HCT116 (cell line): Measurements from ENCODE around the gene RHCE. TPM values are rescaled to one million over a fixed set of nuclear protein-coding genes. Genes with fewer than 3 reads are reported as not detected.

Source experiments
- ATAC-seq: fragments of 200-7000 bp; cut with Tn5 transposase; 2 replicates; pipeline ENCODE4 v1.9.1; 2020; ENCODE audit warnings: mild to moderate bottlenecking, moderate library complexity
- BruUV-seq: library from RNA; stranded (reverse); fragments of 400-500 nt; replicated peaks from 2 replicates; lab custom pipeline; 2021; lab: Mats Ljungman, UMichigan
- CTCF ChIA-PET: fragments of 300-600 bp; sonication (Branson Sonifier 250); formaldehyde crosslinking; loops from one replicate; lab custom pipeline; 2021; ENCODE audit warnings: antibody characterized with exemption; lab: Charles Lee
- POLR2A ChIA-PET: fragments of 300-600, 350-600 bp; sonication (Branson Sonifier 250); formaldehyde crosslinking; loops from one replicate; lab custom pipeline; 2021; ENCODE audit warnings: antibody characterized with exemption; lab: Charles Lee
- RAD21 ChIA-PET, 2 experiments: fragments of 300-600 bp; sonication (Branson Sonifier 250); formaldehyde crosslinking; loops; one replicate each; lab custom pipeline; 2023; ENCODE audit warnings: low total read pairs in 2 of 2; ENCODE audit not compliant: uncharacterized antibody in 2 of 2, unreplicated experiment in 2 of 2, low non-redundant PET in 1 of 2; lab: Charles Lee
- DNase-seq: peaks from one replicate; pipeline ENCODE4 v3.0.0-alpha.2; 2010; ENCODE audit warnings: low read depth, low spot score
- H2AFZ ChIP-seq: fragments of 200-600 bp; shearing (Covaris generic), sonication (generic); 2 replicates; pipeline ENCODE4 v1.6.1; 2017; ENCODE audit warnings: low read depth, mixed run types, mixed read lengths, antibody characterized with exemption, low read length; ENCODE audit not compliant: poor library complexity, severe bottlenecking
- H3K27ac ChIP-seq: 2 replicates; pipeline ENCODE4 v1.5.1; 2012; ENCODE audit warnings: low read depth, low read length
- H3K27me3 ChIP-seq: fragments of 200-600 bp; sonication (generic); 2 replicates; pipeline ENCODE4 v1.6.1; 2016; ENCODE audit warnings: mixed run types, low read length, mixed read lengths; ENCODE audit not compliant: insufficient read depth
- H3K36me3 ChIP-seq, 2 experiments: fragments of 200-500 bp in 1 of 2; fragments of 200-600 bp in 1 of 2; sonication (Bioruptor generic) in 1 of 2; sonication (generic) in 1 of 2; 2 replicates each; pipeline versions ENCODE4 v1.5.1 to v1.6.1; 2014 to 2016; ENCODE audit warnings: low read length in 2 of 2, inconsistent platforms in 1 of 2, mixed read lengths in 1 of 2, mixed run types in 1 of 2; ENCODE audit not compliant: insufficient read depth in 2 of 2, control insufficient read depth in 1 of 2
- H3K4me1 ChIP-seq, 2 experiments: fragments of 200-600 bp in 1 of 2; sonication (generic) in 1 of 2; 2 replicates each; pipeline versions ENCODE4 v1.5.1 to v1.6.1; 2012 to 2017; ENCODE audit warnings: low read length in 2 of 2, inconsistent platforms in 1 of 2, mild to moderate bottlenecking in 1 of 2, mixed read lengths in 1 of 2, mixed run types in 1 of 2, moderate library complexity in 1 of 2; ENCODE audit not compliant: insufficient read depth in 2 of 2, control insufficient read depth in 1 of 2
- H3K4me2 ChIP-seq: fragments of 200-600 bp; sonication (generic); 2 replicates; pipeline ENCODE4 v1.6.1; 2017; ENCODE audit warnings: mixed run types, low read length, mixed read lengths
- H3K4me3 ChIP-seq, 2 experiments: fragments of 200-600 bp in 1 of 2; sonication (generic) in 1 of 2; replicated peaks in 1 of 2; 2 replicates each; pipeline ENCODE4 v1.5.1; 2011 to 2016; ENCODE audit warnings: low read length in 2 of 2, control low read depth in 1 of 2, low read depth in 1 of 2, mild to moderate bottlenecking in 1 of 2, mixed read lengths in 1 of 2, mixed run types in 1 of 2
- H3K79me2 ChIP-seq: fragments of 200-600 bp; sonication (generic); 2 replicates; pipeline ENCODE4 v1.6.1; 2017; ENCODE audit warnings: mild to moderate bottlenecking, mixed run types, low read length, moderate library complexity, mixed read lengths; ENCODE audit not compliant: insufficient read depth
- H3K9ac ChIP-seq: fragments of 200-600 bp; sonication (generic); 2 replicates; pipeline ENCODE4 v1.6.1; 2016; ENCODE audit warnings: low read length, mixed read lengths
- H3K9me2 ChIP-seq: fragments of 200-600 bp; sonication (generic), shearing (Covaris generic); 2 replicates; pipeline ENCODE4 v1.6.1; 2017; ENCODE audit warnings: mixed run types, mild to moderate bottlenecking, moderate library complexity; ENCODE audit not compliant: insufficient read depth
- H3K9me3 ChIP-seq, 2 experiments: fragments of 200-500 bp in 1 of 2; fragments of 200-600 bp in 1 of 2; sonication (Bioruptor generic) in 1 of 2; sonication (generic) in 1 of 2; 2 replicates each; pipeline ENCODE4 v1.6.1; 2014 to 2017; ENCODE audit warnings: low read length in 2 of 2, mixed read lengths in 2 of 2, inconsistent platforms in 1 of 2, low read depth in 1 of 2, mild to moderate bottlenecking in 1 of 2, mixed run types in 1 of 2, moderate library complexity in 1 of 2; ENCODE audit not compliant: control insufficient read depth in 1 of 2, insufficient read depth in 1 of 2
- H4K20me1 ChIP-seq: fragments of 200-600 bp; sonication (generic), shearing (Covaris generic); 2 replicates; pipeline ENCODE4 v1.6.1; 2017; ENCODE audit warnings: mixed run types, mild to moderate bottlenecking, moderate library complexity; ENCODE audit not compliant: insufficient read depth
- POLR2A ChIP-seq: IDR thresholded peaks from 2 replicates; pipeline ENCODE4 v1.7.0; 2011; ENCODE audit warnings: borderline replicate concordance; ENCODE audit not compliant: insufficient read depth, insufficient read length; ENCODE audit errors: extremely low read depth
- RAD21 ChIP-seq: IDR thresholded peaks from 2 replicates; pipeline ENCODE4 v1.6.1; 2012; ENCODE audit warnings: low read depth, mild to moderate bottlenecking
- SRF ChIP-seq: IDR thresholded peaks from 2 replicates; pipeline ENCODE4 v1.6.1; 2012; ENCODE audit warnings: low read depth
- intact Hi-C: fragments of 100-400 bp; cut with micrococcal nuclease; formaldehyde crosslinking; loops from 2 replicates; pipeline ENCODE4 v1.10.0; 2022
- total RNA-seq: library from RNA; stranded (reverse); gene quantifications from one replicate; pipeline ENCODE4 v1.2.1, GENCODE V29; 2021; ENCODE audit not compliant: unreplicated experiment
- TF ChIP-seq, protein P1 (sequence below), 3 experiments: fragments of 200-600 bp in 1 of 3; sonication (generic) in 1 of 3; IDR thresholded peaks in 2 of 3; conservative IDR thresholded peaks in 1 of 3; 2 replicates each; pipeline ENCODE4 v1.5.1; 2012 to 2017; ENCODE audit warnings: low read depth in 2 of 3, low read length in 2 of 3, antibody characterized with exemption in 1 of 3, borderline replicate concordance in 1 of 3, control low read depth in 1 of 3, mild to moderate bottlenecking in 1 of 3, mixed read lengths in 1 of 3, mixed run types in 1 of 3, moderate library complexity in 1 of 3; ENCODE audit not compliant: insufficient read depth in 1 of 3
- TF ChIP-seq, protein P2 (sequence below): IDR thresholded peaks from 2 replicates; pipeline ENCODE4 v1.6.1; 2011; ENCODE audit warnings: mild to moderate bottlenecking, low read length, moderate library complexity; ENCODE audit not compliant: insufficient replicate concordance; ENCODE audit errors: extremely low read depth
- TF ChIP-seq, protein P3 (sequence below): IDR thresholded peaks from 2 replicates; pipeline ENCODE4 v1.6.1; 2012

RHCE gene
- total RNA-seq, 1 experiment from 2014 or later, result 0.64 TPM

DNA sequence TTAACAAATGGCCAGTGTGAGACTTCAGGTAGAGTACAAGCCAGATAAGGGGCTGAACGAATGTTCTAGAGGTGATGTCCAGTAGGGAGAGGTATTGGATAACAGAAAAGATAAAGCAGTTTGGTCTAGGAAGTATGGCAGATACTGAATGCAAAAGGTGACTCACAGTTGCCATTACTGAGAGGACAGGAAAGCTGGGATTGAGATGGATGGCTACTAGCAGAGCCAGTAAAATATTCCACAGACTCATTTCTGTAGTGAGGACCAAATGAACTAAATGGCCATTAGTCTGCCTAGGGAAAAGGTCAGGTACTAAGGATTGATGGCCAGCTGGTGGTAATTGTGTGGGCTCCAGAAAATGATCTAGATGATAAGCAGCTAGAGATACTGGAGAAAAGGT is 21.6 kb upstream of the RHCE start (continued):
- TF ChIP-seq, protein P1, sequence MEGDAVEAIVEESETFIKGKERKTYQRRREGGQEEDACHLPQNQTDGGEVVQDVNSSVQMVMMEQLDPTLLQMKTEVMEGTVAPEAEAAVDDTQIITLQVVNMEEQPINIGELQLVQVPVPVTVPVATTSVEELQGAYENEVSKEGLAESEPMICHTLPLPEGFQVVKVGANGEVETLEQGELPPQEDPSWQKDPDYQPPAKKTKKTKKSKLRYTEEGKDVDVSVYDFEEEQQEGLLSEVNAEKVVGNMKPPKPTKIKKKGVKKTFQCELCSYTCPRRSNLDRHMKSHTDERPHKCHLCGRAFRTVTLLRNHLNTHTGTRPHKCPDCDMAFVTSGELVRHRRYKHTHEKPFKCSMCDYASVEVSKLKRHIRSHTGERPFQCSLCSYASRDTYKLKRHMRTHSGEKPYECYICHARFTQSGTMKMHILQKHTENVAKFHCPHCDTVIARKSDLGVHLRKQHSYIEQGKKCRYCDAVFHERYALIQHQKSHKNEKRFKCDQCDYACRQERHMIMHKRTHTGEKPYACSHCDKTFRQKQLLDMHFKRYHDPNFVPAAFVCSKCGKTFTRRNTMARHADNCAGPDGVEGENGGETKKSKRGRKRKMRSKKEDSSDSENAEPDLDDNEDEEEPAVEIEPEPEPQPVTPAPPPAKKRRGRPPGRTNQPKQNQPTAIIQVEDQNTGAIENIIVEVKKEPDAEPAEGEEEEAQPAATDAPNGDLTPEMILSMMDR (IDR thresholded peaks at IDR 0.05 in 2 of 3, conservative IDR thresholded peaks at IDR 0.05 in 1 of 3; ENCODE audit: borderline replicate concordance in 1 of 3, insufficient read depth in 1 of 3, low read depth in 2 of 3, low read length in 2 of 3), result peak in 2 of 3 experiments; percentile 12 to 28; a peak in 1 of 6 replicates
- no peak for TF ChIP-seq POLR2A

DNA sequence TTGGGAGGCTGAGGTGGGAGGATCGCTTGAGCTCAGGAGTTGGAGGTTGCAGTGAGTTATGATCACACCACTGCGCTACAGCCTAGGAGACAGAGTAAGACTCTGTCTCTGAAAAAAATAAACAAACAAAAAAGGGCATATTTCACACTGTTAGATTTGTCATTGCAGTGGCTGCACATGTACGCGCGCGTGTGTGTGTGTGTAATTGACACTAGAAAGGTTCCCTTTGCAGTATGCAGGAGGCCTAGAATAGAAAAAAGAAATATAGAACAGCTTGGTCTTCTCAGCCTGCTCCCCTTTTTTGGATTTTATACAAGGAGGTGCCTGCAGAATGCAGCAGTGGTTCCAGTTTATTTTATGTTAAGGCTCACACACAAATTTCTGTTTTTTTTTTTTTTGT is 18.7 kb upstream of the RHCE start:
- H3K9ac ChIP-seq, result no peak overlapping the region
- H3K4me2 ChIP-seq, result no peak overlapping the region
- intact Hi-C loops, result no loop called here
- H3K4me1 ChIP-seq, result peaks cover 0 to 5% of the 10 kb centered on the region in 2 experiments; a peak in 1 of 4 replicates
- no peaks in the 10 kb centered on the region for H3K79me2 ChIP-seq
- H3K4me3 ChIP-seq, result no peak overlapping the region
- H3K36me3 ChIP-seq, result no peaks in the 10 kb centered on the region
- H2AFZ ChIP-seq, result no peak overlapping the region
- TF ChIP-seq RAD21, result no peak
- TF ChIP-seq, protein P2, sequence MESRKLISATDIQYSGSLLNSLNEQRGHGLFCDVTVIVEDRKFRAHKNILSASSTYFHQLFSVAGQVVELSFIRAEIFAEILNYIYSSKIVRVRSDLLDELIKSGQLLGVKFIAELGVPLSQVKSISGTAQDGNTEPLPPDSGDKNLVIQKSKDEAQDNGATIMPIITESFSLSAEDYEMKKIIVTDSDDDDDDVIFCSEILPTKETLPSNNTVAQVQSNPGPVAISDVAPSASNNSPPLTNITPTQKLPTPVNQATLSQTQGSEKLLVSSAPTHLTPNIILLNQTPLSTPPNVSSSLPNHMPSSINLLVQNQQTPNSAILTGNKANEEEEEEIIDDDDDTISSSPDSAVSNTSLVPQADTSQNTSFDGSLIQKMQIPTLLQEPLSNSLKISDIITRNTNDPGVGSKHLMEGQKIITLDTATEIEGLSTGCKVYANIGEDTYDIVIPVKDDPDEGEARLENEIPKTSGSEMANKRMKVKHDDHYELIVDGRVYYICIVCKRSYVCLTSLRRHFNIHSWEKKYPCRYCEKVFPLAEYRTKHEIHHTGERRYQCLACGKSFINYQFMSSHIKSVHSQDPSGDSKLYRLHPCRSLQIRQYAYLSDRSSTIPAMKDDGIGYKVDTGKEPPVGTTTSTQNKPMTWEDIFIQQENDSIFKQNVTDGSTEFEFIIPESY, result no peak
- TF ChIP-seq, protein P3, sequence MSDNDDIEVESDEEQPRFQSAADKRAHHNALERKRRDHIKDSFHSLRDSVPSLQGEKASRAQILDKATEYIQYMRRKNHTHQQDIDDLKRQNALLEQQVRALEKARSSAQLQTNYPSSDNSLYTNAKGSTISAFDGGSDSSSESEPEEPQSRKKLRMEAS, result no peak
- TF ChIP-seq SRF, result no peak
- TF ChIP-seq, all 23 proteins: peak for 0
- no peak overlapping the region for H3K27ac ChIP-seq
- DNase-seq (no peak), ATAC-seq (no peak)
- H4K20me1 ChIP-seq, result no peaks in the 10 kb centered on the region
- no peaks in the 10 kb centered on the region for H3K9me2 ChIP-seq
- no peaks in the 10 kb centered on the region for H3K9me3 ChIP-seq
- CTCF ChIA-PET, result no interaction called here
- POLR2A ChIA-PET, result no interaction called here
- RAD21 ChIA-PET, result interaction anchor here in 1 of 2 experiments (0.6 kb wide), 1 partner anchor 11 kb away, joined by 5 read pairs; no protein-coding TSS in a partner anchor
- no TSS peak for BruUV-seq
- H3K27me3 ChIP-seq, result no peaks in the 10 kb centered on the region
